IMR-90 (cell line): ENCODE measurements around the gene IRAK3. TPM values are rescaled to one million over a fixed set of nuclear protein-coding genes. Genes with fewer than 3 reads are reported as not detected.

Source experiments
- ATAC-seq: fragments of 200-7000 bp; cut with Tn5 transposase; 2 replicates; pipeline ENCODE4 v1.9.1; 2020; ENCODE audit warnings: low read depth, mild to moderate bottlenecking, moderate library complexity
- BruUV-seq: library from RNA; stranded (reverse); fragments of 400-500 nt; replicated peaks from 2 replicates; lab custom pipeline; 2021; lab: Mats Ljungman, UMichigan
- CTCF ChIA-PET: fragments of 300-600 bp; formaldehyde crosslinking; extraction: SDS; loops from one replicate; lab custom pipeline; 2021; ENCODE audit warnings: antibody characterized with exemption; lab: Yijun Ruan, JAX
- POLR2A ChIA-PET: fragments of 300-600 bp; sonication (Branson Sonifier 250); formaldehyde crosslinking; loops from one replicate; lab custom pipeline; 2022; ENCODE audit warnings: antibody characterized with exemption; ENCODE audit not compliant: unreplicated experiment; lab: Charles Lee
- DNase-seq: peaks from one replicate; pipeline ENCODE4 v3.0.0; 2013
- H2AFZ ChIP-seq: replicated peaks from 2 replicates; pipeline ENCODE3; 2013; ENCODE audit warnings: low read length, mild to moderate bottlenecking; ENCODE audit not compliant: poor library complexity
- H2AK5ac ChIP-seq: 2 replicates; pipeline ENCODE4 v1.6.1; 2013; ENCODE audit warnings: low read depth, low read length, inconsistent platforms
- H2AK9ac ChIP-seq: replicated peaks from 2 replicates; pipeline ENCODE3; 2013; ENCODE audit warnings: mild to moderate bottlenecking, low read depth, low read length, moderate library complexity; ENCODE audit not compliant: poor library complexity
- H2BK120ac ChIP-seq: 2 replicates; pipeline ENCODE4 v1.6.1; 2013; ENCODE audit warnings: low read depth, low read length, inconsistent platforms
- H2BK15ac ChIP-seq: 3 replicates; pipeline ENCODE4 v1.6.1; 2013; ENCODE audit warnings: low read depth, low read length, inconsistent platforms
- H2BK20ac ChIP-seq: 2 replicates; pipeline ENCODE4 v1.6.1; 2013; ENCODE audit warnings: low read depth, mild to moderate bottlenecking, inconsistent platforms, low read length, moderate library complexity
- H2BK5ac ChIP-seq: 2 replicates; pipeline ENCODE4 v1.6.1; 2013; ENCODE audit warnings: mild to moderate bottlenecking, low read depth, low read length, inconsistent platforms; ENCODE audit not compliant: poor library complexity, severe bottlenecking
- H3K14ac ChIP-seq: replicated peaks from 2 replicates; pipeline ENCODE4 v1.6.1; 2013; ENCODE audit warnings: low read depth, low read length, inconsistent platforms
- H3K18ac ChIP-seq: 2 replicates; pipeline ENCODE4 v1.6.1; 2013; ENCODE audit warnings: low read depth, low read length, control low read depth
- H3K23ac ChIP-seq: 2 replicates; pipeline ENCODE4 v1.6.1; 2013; ENCODE audit warnings: low read depth, low read length, inconsistent platforms
- H3K27ac ChIP-seq: 2 replicates; pipeline ENCODE4 v1.5.1; 2013; ENCODE audit warnings: mild to moderate bottlenecking, control low read depth, low read length; ENCODE audit not compliant: insufficient read depth
- H3K27me3 ChIP-seq: 2 replicates; pipeline ENCODE4 v1.6.1; 2013; ENCODE audit warnings: low read length; ENCODE audit not compliant: control insufficient read depth, insufficient read depth
- H3K36me3 ChIP-seq: 2 replicates; pipeline ENCODE4 v1.6.1; 2013; ENCODE audit warnings: low read length, mixed read lengths; ENCODE audit not compliant: control insufficient read depth, insufficient read depth
- H3K4ac ChIP-seq: 2 replicates; pipeline ENCODE4 v1.6.1; 2013; ENCODE audit warnings: low read depth, low read length, inconsistent platforms
- H3K4me1 ChIP-seq: 2 replicates; pipeline ENCODE4 v1.6.1; 2013; ENCODE audit warnings: low read length, mixed read lengths; ENCODE audit not compliant: control insufficient read depth, insufficient read depth
- H3K4me2 ChIP-seq: 2 replicates; pipeline ENCODE4 v1.6.1; 2013; ENCODE audit warnings: low read depth, mild to moderate bottlenecking, control low read depth, low read length, moderate library complexity
- H3K4me3 ChIP-seq: 2 replicates; pipeline ENCODE4 v1.5.1; 2013; ENCODE audit warnings: low read depth, mild to moderate bottlenecking, control low read depth, low read length, moderate library complexity; ENCODE audit not compliant: insufficient read depth
- H3K56ac ChIP-seq: 2 replicates; pipeline ENCODE4 v1.6.1; 2013; ENCODE audit warnings: low read length, inconsistent platforms; ENCODE audit not compliant: insufficient read depth; ENCODE audit errors: extremely low read depth
- H3K79me1 ChIP-seq, 2 experiments: 2 replicates each; pipeline ENCODE4 v1.6.1; 2013; ENCODE audit warnings: low read length in 2 of 2, inconsistent platforms in 1 of 2, low read depth in 1 of 2
- H3K9ac ChIP-seq: 2 replicates; pipeline ENCODE4 v1.6.1; 2013; ENCODE audit warnings: low read depth, low read length, control low read depth
- H3K9me1 ChIP-seq: 2 replicates; pipeline ENCODE4 v1.6.1; 2013; ENCODE audit warnings: low read length, inconsistent platforms; ENCODE audit not compliant: insufficient read depth
- H3K9me3 ChIP-seq: 2 replicates; pipeline ENCODE4 v1.6.1; 2013; ENCODE audit warnings: low read length; ENCODE audit not compliant: control insufficient read depth, insufficient read depth
- H4K20me1 ChIP-seq: 2 replicates; pipeline ENCODE4 v1.6.1; 2013; ENCODE audit warnings: low read length, inconsistent platforms; ENCODE audit not compliant: insufficient read depth
- H4K5ac ChIP-seq: 2 replicates; pipeline ENCODE4 v1.6.1; 2013; ENCODE audit warnings: mild to moderate bottlenecking, low read depth, low read length, control low read depth
- H4K8ac ChIP-seq, 2 experiments: 2 replicates each; pipeline ENCODE4 v1.6.1; 2013; ENCODE audit warnings: low read depth in 2 of 2, low read length in 2 of 2, control low read depth in 1 of 2, inconsistent platforms in 1 of 2
- H4K91ac ChIP-seq: 2 replicates; pipeline ENCODE4 v1.6.1; 2013; ENCODE audit warnings: low read depth, low read length, inconsistent platforms; ENCODE audit not compliant: insufficient read depth
- BHLHE40 ChIP-seq: fragments of 150-350 bp; IDR thresholded peaks from 2 replicates; pipeline ENCODE4 v1.6.1; 2016; ENCODE audit warnings: mild to moderate bottlenecking, low read depth, low read length
- CEBPB ChIP-seq: IDR thresholded peaks from 2 replicates; pipeline ENCODE4 v1.6.1; 2012; ENCODE audit warnings: low read depth, low read length, improper control_type of control experiment
- CHD1 ChIP-seq: IDR thresholded peaks from 2 replicates; pipeline ENCODE4 v1.6.1; 2012; ENCODE audit warnings: low read depth, low read length, improper control_type of control experiment
- FOS ChIP-seq: fragments of 150-350 bp; IDR thresholded peaks from 2 replicates; pipeline ENCODE4 v1.6.1; 2016; ENCODE audit warnings: low read depth, low read length
- MAFK ChIP-seq: IDR thresholded peaks from 2 replicates; pipeline ENCODE4 v1.6.1; 2012; ENCODE audit warnings: low read depth, low read length, improper control_type of control experiment
- MAZ ChIP-seq: IDR thresholded peaks from 2 replicates; pipeline ENCODE4 v1.6.1; 2012; ENCODE audit warnings: low read depth, mild to moderate bottlenecking, low read length, improper control_type of control experiment, moderate library complexity, borderline replicate concordance
- MXI1 ChIP-seq: IDR thresholded peaks from 2 replicates; pipeline ENCODE4 v1.6.1; 2012; ENCODE audit warnings: low read depth, mild to moderate bottlenecking, low read length, moderate library complexity, borderline replicate concordance
- NFE2L2 ChIP-seq: fragments of 150-350 bp; IDR thresholded peaks from 2 replicates; pipeline ENCODE4 v1.6.1; 2016; ENCODE audit warnings: low read depth, mild to moderate bottlenecking, low read length
- POLR2A ChIP-seq: IDR thresholded peaks from 2 replicates; pipeline ENCODE4 v1.6.1; 2012; ENCODE audit warnings: mild to moderate bottlenecking, low read depth, low read length
- RAD21 ChIP-seq: IDR thresholded peaks from 2 replicates; pipeline ENCODE4 v1.6.1; 2012; ENCODE audit warnings: low read length, improper control_type of control experiment
- RCOR1 ChIP-seq: IDR thresholded peaks from 2 replicates; pipeline ENCODE4 v1.6.1; 2012; ENCODE audit warnings: mild to moderate bottlenecking, low read length, improper control_type of control experiment; ENCODE audit not compliant: insufficient replicate concordance
- RFX5 ChIP-seq: IDR thresholded peaks from 2 replicates; pipeline ENCODE4 v1.8.0; 2012; ENCODE audit warnings: low read depth, mild to moderate bottlenecking, low read length, moderate library complexity
- SMC3 ChIP-seq: fragments of 150-350 bp; IDR thresholded peaks from 2 replicates; pipeline ENCODE4 v1.6.1; 2016; ENCODE audit warnings: low read depth, mild to moderate bottlenecking, antibody characterized with exemption, low read length, moderate library complexity
- WGBS, 2 experiments: methylation state at CpG; one replicate each; pipeline versions ENCODE4 v1.1.5 to v1.1.7; 2013; ENCODE audit warnings: missing lambda C conversion rate in 2 of 2; ENCODE audit not compliant: insufficient read length in 1 of 2; ENCODE audit errors: extremely low coverage in 2 of 2; 5-methylcytosine and 5-hydroxymethylcytosine counted together
- dilution Hi-C: fragments of 300-500 bp; cut with HindIII; formaldehyde crosslinking; loops from one replicate; pipeline ENCODE4 v1.14.3; 2018; ENCODE audit warnings: low sequenced_read_pairs; ENCODE audit not compliant: unreplicated experiment
- in situ Hi-C: fragments of 300-500 bp; cut with MboI; formaldehyde crosslinking; loops from 3 replicates; pipeline ENCODE4 v1.14.3; 2019; ENCODE audit warnings: low sequenced_read_pairs, inconsistent platforms, mixed read lengths
- intact Hi-C: fragments of 100-400 bp; cut with micrococcal nuclease; formaldehyde crosslinking; loops from 2 replicates; pipeline ENCODE4 v1.10.0; 2022
- polyA plus RNA-seq, 3 experiments: library from polyadenylated mRNA; depleted of rRNA; stranded (reverse); fragments of >200 nt; gene quantifications; 2 replicates each; pipeline ENCODE4 v1.2.3, GENCODE V29; 2012; ENCODE audit warnings: low replicate concordance in 1 of 3
- total RNA-seq: library from RNA; depleted of rRNA; stranded (reverse); fragments of >200 nt; gene quantifications from 2 replicates; pipeline ENCODE4 v1.2.3, GENCODE V29; 2012
- TF ChIP-seq, protein P1 (sequence below): conservative IDR thresholded peaks from 2 replicates; pipeline ENCODE4 v1.5.1; 2012; ENCODE audit warnings: mild to moderate bottlenecking, low read depth, low read length, improper control_type of control experiment
- TF ChIP-seq, protein P2 (sequence below): fragments of 150-350 bp; IDR thresholded peaks from 2 replicates; pipeline ENCODE4 v1.6.1; 2016; ENCODE audit warnings: low read depth, mild to moderate bottlenecking, low read length, moderate library complexity, borderline replicate concordance
- TF ChIP-seq, protein P3 (sequence below): fragments of 150-350 bp; IDR thresholded peaks from 2 replicates; pipeline ENCODE4 v1.6.1; 2017; ENCODE audit warnings: mild to moderate bottlenecking, antibody characterized with exemption, low read length, low read depth

The IRAK3 gene
- total and polyA plus RNA-seq, 2 of the 4 experiments (the other 2 are of a cell fraction), result 0.53 to 0.72 TPM

DNA sequence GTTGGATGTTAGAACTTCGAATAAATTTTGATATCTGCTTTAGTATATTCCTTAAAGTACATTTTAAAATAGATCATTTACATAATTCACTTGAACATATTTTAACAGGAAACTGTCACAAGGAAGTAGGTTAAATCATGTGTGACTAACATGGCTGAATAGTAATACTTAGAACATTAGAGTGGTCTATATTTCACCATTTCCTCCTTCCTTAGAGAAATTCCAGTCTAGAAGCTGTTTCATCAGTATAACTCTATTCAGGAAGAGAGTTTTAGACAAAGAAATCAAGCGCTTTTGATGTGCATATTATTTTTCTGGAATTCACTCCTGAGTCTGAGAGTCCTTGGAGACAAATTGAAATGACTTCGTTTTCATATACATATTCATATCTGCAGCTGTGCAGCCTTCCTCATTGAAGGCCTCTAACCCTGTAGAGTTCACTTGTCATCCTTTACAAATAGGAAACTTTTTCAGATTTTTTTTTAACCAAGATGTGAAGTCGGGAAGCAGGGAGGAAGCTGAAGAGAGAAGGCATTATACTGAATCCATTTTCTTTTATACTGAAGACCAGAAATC, 28.4 kb downstream of the IRAK3 start:
- H3K4me1 ChIP-seq, result no peaks in the 10 kb centered on the region
- H3K18ac ChIP-seq, result no peak overlapping the region
- no peaks in the 10 kb centered on the region for H3K9me1 ChIP-seq
- H2AFZ ChIP-seq, result no peak overlapping the region
- H4K91ac ChIP-seq, result no peak overlapping the region
- DNase-seq (no peak), ATAC-seq (no peak)
- no peak overlapping the region for H3K4me3 ChIP-seq
- no peak overlapping the region for H3K9ac ChIP-seq
- no peak overlapping the region for H4K8ac ChIP-seq
- H2AK5ac ChIP-seq, result no peak overlapping the region
- dilution Hi-C loops, result no loop called here
- ChIA-PET CTCF (no interaction called here), POLR2A (no interaction called here)
- BruUV-seq, result no TSS peak
- no peaks in the 10 kb centered on the region for H4K20me1 ChIP-seq
- no peaks in the 10 kb centered on the region for H3K27me3 ChIP-seq
- no peak overlapping the region for H2BK120ac ChIP-seq
- no peak overlapping the region for H3K27ac ChIP-seq
- no peak overlapping the region for H3K4ac ChIP-seq
- H3K14ac ChIP-seq, result no peak overlapping the region
- H3K9me3 ChIP-seq, result no peaks in the 10 kb centered on the region
- no peak overlapping the region for H3K23ac ChIP-seq
- no peak overlapping the region for H2BK5ac ChIP-seq
- no peak overlapping the region for H3K4me2 ChIP-seq
- no peaks in the 10 kb centered on the region for H3K79me1 ChIP-seq
- no peak overlapping the region for H4K5ac ChIP-seq
- H2BK20ac ChIP-seq, result no peak overlapping the region
- TF ChIP-seq, protein P1, sequence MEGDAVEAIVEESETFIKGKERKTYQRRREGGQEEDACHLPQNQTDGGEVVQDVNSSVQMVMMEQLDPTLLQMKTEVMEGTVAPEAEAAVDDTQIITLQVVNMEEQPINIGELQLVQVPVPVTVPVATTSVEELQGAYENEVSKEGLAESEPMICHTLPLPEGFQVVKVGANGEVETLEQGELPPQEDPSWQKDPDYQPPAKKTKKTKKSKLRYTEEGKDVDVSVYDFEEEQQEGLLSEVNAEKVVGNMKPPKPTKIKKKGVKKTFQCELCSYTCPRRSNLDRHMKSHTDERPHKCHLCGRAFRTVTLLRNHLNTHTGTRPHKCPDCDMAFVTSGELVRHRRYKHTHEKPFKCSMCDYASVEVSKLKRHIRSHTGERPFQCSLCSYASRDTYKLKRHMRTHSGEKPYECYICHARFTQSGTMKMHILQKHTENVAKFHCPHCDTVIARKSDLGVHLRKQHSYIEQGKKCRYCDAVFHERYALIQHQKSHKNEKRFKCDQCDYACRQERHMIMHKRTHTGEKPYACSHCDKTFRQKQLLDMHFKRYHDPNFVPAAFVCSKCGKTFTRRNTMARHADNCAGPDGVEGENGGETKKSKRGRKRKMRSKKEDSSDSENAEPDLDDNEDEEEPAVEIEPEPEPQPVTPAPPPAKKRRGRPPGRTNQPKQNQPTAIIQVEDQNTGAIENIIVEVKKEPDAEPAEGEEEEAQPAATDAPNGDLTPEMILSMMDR, result no peak
- TF ChIP-seq NFE2L2, result no peak
- TF ChIP-seq, protein P2, sequence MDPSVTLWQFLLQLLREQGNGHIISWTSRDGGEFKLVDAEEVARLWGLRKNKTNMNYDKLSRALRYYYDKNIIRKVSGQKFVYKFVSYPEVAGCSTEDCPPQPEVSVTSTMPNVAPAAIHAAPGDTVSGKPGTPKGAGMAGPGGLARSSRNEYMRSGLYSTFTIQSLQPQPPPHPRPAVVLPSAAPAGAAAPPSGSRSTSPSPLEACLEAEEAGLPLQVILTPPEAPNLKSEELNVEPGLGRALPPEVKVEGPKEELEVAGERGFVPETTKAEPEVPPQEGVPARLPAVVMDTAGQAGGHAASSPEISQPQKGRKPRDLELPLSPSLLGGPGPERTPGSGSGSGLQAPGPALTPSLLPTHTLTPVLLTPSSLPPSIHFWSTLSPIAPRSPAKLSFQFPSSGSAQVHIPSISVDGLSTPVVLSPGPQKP, result no peak
- no peak for TF ChIP-seq FOS
- TF ChIP-seq MAFK, result no peak
- TF ChIP-seq, protein P3, sequence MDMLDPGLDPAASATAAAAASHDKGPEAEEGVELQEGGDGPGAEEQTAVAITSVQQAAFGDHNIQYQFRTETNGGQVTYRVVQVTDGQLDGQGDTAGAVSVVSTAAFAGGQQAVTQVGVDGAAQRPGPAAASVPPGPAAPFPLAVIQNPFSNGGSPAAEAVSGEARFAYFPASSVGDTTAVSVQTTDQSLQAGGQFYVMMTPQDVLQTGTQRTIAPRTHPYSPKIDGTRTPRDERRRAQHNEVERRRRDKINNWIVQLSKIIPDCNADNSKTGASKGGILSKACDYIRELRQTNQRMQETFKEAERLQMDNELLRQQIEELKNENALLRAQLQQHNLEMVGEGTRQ, result no peak
- no peak for TF ChIP-seq RFX5
- no peak for TF ChIP-seq BHLHE40
- TF ChIP-seq RCOR1, result no peak
- no peak for TF ChIP-seq SMC3
- no peak for TF ChIP-seq CEBPB
- TF ChIP-seq POLR2A, result no peak
- no peak for TF ChIP-seq MXI1
- no peak for TF ChIP-seq CHD1
- no peak for TF ChIP-seq RAD21
- no peak for TF ChIP-seq MAZ
- WGBS, 2 experiments, result no CpG with 5 or more reads among the region's 4 CpGs
- H2BK15ac ChIP-seq, result no peak overlapping the region
- intact Hi-C loops, result no loop called here
- H2AK9ac ChIP-seq, result no peak overlapping the region
- no peak overlapping the region for H3K56ac ChIP-seq
- in situ Hi-C loops, result no loop called here
- H3K36me3 ChIP-seq, result no peaks in the 10 kb centered on the region
